Upper lobe of left lung (tissue), 4 donors: ENCODE results near the gene NR4A3.

Experiments used
- EP300 ChIP-seq, 4 donors: sonication (generic); formaldehyde crosslinking; IDR thresholded peaks; one replicate each; pipeline ENCODE4 v1.5.1; 2017; ENCODE audit warnings: antibody characterized with exemption in 4 of 4, control low read depth in 2 of 4
- POLR2A ChIP-seq, 4 donors: fragments of 450-650 bp; IDR thresholded peaks; one replicate each; pipeline ENCODE4 v1.5.1; 2016 to 2017; ENCODE audit warnings: antibody characterized with exemption in 4 of 4, mild to moderate bottlenecking in 2 of 4
- POLR2AphosphoS5 ChIP-seq, 2 donors: sonication (generic); formaldehyde crosslinking; IDR thresholded peaks; one replicate each; pipeline ENCODE4 v1.5.1; 2017; ENCODE audit warnings: antibody characterized with exemption in 2 of 2
- TF ChIP-seq, protein P1 (sequence below), 6 experiments: fragments of 450-650 bp in 4 of 6; fragments of 200-600 bp in 2 of 6; sonication (generic) in 2 of 6; IDR thresholded peaks; one replicate each; pipeline ENCODE4 v1.5.1; 2016 to 2019; ENCODE audit warnings: antibody characterized with exemption in 6 of 6

DNA sequence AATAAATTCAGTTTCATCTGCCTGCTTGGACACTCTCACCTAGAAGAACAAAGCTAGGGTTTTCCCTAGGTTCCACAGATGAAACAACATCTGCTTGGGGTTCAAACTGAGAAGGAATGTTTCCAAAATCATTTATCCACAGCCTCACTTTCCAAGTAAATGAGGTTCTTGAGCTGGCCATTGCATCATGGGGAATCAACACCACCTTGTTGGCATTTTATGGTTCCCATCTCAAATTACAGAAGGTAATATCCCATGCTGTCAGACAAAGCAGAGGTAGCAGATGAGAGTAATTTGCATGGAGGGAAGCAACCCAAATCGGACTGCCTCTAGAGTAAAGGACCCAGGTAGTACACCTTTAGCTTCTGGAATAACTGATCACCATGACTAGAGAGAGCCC, 10.5 kb upstream of the NR4A3 start:
- TF ChIP-seq EP300 (IDR thresholded peaks at IDR 0.05) = no peak
- no peak for TF ChIP-seq POLR2A (IDR thresholded peaks at IDR 0.05)
- TF ChIP-seq, protein P1, sequence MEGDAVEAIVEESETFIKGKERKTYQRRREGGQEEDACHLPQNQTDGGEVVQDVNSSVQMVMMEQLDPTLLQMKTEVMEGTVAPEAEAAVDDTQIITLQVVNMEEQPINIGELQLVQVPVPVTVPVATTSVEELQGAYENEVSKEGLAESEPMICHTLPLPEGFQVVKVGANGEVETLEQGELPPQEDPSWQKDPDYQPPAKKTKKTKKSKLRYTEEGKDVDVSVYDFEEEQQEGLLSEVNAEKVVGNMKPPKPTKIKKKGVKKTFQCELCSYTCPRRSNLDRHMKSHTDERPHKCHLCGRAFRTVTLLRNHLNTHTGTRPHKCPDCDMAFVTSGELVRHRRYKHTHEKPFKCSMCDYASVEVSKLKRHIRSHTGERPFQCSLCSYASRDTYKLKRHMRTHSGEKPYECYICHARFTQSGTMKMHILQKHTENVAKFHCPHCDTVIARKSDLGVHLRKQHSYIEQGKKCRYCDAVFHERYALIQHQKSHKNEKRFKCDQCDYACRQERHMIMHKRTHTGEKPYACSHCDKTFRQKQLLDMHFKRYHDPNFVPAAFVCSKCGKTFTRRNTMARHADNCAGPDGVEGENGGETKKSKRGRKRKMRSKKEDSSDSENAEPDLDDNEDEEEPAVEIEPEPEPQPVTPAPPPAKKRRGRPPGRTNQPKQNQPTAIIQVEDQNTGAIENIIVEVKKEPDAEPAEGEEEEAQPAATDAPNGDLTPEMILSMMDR (IDR thresholded peaks at IDR 0.05) = no peak
- TF ChIP-seq POLR2AphosphoS5 (IDR thresholded peaks at IDR 0.05) = no peak
